ENCODE measurements around the gene MED16. TPM values are rescaled to one million over a fixed set of nuclear protein-coding genes. Genes with fewer than 3 reads are reported as not detected.
A peak's percentile ranks its signal among the peaks of the same experiment; 100 is the strongest.

The MED16 gene
- total and polyA plus RNA-seq, 2 of the 13 experiments (the other 11 are each of a cell fraction or from before 2014, with no cell fraction given) = 13.3 to 14.8 TPM

DNA sequence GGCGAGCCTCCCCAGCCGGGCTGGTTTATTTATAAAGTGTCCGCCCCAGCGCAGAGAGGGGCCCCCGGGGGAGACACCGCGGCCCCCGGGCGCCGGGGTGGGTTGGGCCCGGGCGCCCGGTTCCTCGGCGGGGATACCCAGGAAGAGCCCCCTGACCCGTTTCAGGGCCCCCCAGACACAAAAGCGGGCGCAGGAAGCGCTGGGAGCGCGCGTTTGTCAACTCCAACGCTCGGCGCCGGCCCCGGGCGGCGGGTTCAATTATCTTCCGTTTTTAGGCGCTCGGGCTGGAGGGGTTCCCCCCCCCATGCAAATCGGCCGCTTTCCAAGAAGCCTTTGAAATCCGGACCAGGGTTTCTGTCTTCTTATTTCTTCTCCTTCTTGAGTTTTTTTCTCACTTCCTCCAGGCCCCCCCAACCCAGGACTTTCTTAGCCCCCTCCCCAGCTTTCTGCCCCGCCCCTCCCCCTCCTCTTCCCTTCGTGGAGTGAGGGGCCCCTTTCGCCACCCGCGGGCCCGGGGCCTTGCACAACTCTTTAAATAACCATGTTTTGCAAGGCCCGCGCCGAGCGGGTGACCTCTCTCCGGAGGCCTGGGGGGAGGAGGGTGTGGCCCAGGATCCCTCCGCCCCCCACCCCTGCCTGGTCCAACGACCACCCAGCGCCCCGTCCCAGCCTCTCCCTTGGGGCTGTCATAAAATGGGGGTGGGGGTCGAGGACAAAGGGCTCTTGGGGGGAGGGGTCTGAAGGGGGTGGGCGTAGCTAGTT lies 33.8 kb upstream of the MED16 start (continued):
- TF ChIP-seq PRMT3 (CRISPR knock-in tag; IDR thresholded peaks at IDR 0.05; ENCODE audit: borderline replicate concordance, low read depth) (no peak), ZNF207 (IDR thresholded peaks at IDR 0.05; ENCODE audit: borderline replicate concordance) (no peak), ZNF772 (CRISPR knock-in tag; IDR thresholded peaks at IDR 0.05) (no peak), DPF2 (CRISPR knock-in tag; IDR thresholded peaks at IDR 0.05; ENCODE audit: borderline replicate concordance, low read depth) (no peak), MED8 (CRISPR knock-in tag; IDR thresholded peaks at IDR 0.05; ENCODE audit: insufficient replicate concordance) (no peak), CBX1 (IDR thresholded peaks at IDR 0.05; ENCODE audit: low read depth) (no peak), ZNF549 (CRISPR knock-in tag; IDR thresholded peaks at IDR 0.05) (no peak), PHB2 (IDR thresholded peaks at IDR 0.05; ENCODE audit: partially characterized antibody) (no peak), SRSF1 (optimal IDR thresholded peaks at IDR 0.05; ENCODE audit: low read depth, low read length) (peak; percentile 72), ZNF569 (CRISPR knock-in tag; IDR thresholded peaks at IDR 0.05; ENCODE audit: borderline replicate concordance) (no peak), ZKSCAN5 (CRISPR knock-in tag; IDR thresholded peaks at IDR 0.05) (no peak), NR3C1 (CRISPR knock-in tag; IDR thresholded peaks at IDR 0.05) (no peak), NFE2L2 (IDR thresholded peaks at IDR 0.05; ENCODE audit: low read length) (no peak), RAD51 (IDR thresholded peaks at IDR 0.05; ENCODE audit: borderline replicate concordance) (no peak)
- TF ChIP-seq, protein P1, sequence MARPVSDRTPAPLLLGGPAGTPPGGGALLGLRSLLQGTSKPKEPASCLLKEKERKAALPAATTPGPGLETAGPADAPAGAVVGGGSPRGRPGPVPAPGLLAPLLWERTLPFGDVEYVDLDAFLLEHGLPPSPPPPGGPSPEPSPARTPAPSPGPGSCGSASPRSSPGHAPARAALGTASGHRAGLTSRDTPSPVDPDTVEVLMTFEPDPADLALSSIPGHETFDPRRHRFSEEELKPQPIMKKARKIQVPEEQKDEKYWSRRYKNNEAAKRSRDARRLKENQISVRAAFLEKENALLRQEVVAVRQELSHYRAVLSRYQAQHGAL (CRISPR knock-in tag; IDR thresholded peaks at IDR 0.05; ENCODE audit: not compliant biosample characterization) = no peak
- TF ChIP-seq, protein P2, sequence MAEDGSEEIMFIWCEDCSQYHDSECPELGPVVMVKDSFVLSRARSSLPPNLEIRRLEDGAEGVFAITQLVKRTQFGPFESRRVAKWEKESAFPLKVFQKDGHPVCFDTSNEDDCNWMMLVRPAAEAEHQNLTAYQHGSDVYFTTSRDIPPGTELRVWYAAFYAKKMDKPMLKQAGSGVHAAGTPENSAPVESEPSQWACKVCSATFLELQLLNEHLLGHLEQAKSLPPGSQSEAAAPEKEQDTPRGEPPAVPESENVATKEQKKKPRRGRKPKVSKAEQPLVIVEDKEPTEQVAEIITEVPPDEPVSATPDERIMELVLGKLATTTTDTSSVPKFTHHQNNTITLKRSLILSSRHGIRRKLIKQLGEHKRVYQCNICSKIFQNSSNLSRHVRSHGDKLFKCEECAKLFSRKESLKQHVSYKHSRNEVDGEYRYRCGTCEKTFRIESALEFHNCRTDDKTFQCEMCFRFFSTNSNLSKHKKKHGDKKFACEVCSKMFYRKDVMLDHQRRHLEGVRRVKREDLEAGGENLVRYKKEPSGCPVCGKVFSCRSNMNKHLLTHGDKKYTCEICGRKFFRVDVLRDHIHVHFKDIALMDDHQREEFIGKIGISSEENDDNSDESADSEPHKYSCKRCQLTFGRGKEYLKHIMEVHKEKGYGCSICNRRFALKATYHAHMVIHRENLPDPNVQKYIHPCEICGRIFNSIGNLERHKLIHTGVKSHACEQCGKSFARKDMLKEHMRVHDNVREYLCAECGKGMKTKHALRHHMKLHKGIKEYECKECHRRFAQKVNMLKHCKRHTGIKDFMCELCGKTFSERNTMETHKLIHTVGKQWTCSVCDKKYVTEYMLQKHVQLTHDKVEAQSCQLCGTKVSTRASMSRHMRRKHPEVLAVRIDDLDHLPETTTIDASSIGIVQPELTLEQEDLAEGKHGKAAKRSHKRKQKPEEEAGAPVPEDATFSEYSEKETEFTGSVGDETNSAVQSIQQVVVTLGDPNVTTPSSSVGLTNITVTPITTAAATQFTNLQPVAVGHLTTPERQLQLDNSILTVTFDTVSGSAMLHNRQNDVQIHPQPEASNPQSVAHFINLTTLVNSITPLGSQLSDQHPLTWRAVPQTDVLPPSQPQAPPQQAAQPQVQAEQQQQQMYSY (CRISPR knock-in tag; IDR thresholded peaks at IDR 0.05) = no peak; the same call in 1 of the 2 replicates
- TF ChIP-seq, protein P3, sequence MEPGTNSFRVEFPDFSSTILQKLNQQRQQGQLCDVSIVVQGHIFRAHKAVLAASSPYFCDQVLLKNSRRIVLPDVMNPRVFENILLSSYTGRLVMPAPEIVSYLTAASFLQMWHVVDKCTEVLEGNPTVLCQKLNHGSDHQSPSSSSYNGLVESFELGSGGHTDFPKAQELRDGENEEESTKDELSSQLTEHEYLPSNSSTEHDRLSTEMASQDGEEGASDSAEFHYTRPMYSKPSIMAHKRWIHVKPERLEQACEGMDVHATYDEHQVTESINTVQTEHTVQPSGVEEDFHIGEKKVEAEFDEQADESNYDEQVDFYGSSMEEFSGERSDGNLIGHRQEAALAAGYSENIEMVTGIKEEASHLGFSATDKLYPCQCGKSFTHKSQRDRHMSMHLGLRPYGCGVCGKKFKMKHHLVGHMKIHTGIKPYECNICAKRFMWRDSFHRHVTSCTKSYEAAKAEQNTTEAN (CRISPR knock-in tag; conservative IDR thresholded peaks at IDR 0.05) = no peak
- TF ChIP-seq, protein P4, sequence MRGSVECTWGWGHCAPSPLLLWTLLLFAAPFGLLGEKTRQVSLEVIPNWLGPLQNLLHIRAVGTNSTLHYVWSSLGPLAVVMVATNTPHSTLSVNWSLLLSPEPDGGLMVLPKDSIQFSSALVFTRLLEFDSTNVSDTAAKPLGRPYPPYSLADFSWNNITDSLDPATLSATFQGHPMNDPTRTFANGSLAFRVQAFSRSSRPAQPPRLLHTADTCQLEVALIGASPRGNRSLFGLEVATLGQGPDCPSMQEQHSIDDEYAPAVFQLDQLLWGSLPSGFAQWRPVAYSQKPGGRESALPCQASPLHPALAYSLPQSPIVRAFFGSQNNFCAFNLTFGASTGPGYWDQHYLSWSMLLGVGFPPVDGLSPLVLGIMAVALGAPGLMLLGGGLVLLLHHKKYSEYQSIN (CRISPR knock-in tag; IDR thresholded peaks at IDR 0.05; ENCODE audit: borderline replicate concordance) = no peak
- TF ChIP-seq, protein P5, sequence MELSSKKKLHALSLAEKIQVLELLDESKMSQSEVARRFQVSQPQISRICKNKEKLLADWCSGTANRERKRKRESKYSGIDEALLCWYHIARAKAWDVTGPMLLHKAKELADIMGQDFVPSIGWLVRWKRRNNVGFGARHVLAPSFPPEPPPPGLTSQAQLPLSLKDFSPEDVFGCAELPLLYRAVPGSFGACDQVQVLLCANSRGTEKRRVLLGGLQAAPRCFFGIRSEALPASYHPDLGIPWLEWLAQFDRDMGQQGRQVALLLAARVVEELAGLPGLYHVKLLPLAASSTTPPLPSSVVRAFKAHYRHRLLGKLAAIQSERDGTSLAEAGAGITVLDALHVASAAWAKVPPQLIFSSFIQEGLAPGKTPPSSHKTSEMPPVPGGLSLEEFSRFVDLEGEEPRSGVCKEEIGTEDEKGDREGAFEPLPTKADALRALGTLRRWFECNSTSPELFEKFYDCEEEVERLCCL (CRISPR knock-in tag; IDR thresholded peaks at IDR 0.05; ENCODE audit: borderline replicate concordance) = no peak
